ENCODE data around the gene SBF2. TPM values are rescaled to one million over a fixed set of nuclear protein-coding genes. Genes with fewer than 3 reads are reported as not detected.

The SBF2 gene
- total and polyA plus RNA-seq, 2 donors (not counting 3 experiments of a cell fraction or from before 2014, with no cell fraction given), result 15.4 to 42.4 TPM

DNA sequence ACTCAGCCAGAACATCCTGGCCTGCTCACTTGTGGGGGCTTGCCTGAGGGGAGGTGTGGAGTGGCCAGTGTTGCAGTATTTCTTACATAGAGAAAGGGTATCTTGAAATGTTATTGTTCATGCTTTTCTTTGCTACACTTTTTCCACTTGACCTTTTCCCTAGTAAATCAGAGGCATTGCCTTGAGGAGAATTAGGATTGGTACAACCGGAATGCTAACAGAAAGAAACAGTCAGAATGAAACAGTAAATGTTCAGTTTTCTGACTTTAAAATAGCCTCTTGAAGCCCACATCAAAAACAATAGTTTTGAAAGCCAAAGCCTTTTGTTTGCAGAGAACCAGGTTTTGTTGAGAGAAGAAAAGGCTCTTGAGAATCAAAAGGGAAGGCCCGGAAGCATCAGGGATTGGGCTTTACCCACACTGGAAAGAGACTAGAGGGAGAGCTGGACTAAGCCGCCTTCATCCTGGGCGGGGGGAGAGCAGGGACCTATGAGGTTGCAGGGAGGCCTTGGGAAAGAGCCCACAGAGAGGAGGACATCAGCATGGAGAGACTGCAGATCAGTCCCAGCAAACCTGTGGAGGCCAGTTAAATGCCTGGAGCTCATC lies 23.2 kb upstream of the SBF2 start:
- ChIA-PET POLR2A (interaction anchor here (0.6 to 1.3 kb wide), 2 partner anchors 11 to 13 kb away, joined by 4 to 5 read pairs; partner anchors contain the start of gene ADM), CTCF (interaction anchor here (1.0 to 3.1 kb wide), 5 partner anchors 8 to 53 kb away, joined by 3 to 15 read pairs (median 6); no protein-coding TSS in a partner anchor)
- Histone ChIP-seq H3K27me3 (ENCODE audit: control insufficient read depth in 2 of 2, insufficient read depth in 2 of 2, low read length in 2 of 2) (no peaks in the 10 kb centered on the region), H3K79me2 (ENCODE audit: control insufficient read depth, insufficient read depth, low read length) (no peaks in the 10 kb centered on the region), H3K36me3 (ENCODE audit: control insufficient read depth in 2 of 2, extremely low read depth in 1 of 2, insufficient read depth in 2 of 2, low read length in 2 of 2) (no peaks in the 10 kb centered on the region), H3K4me2 (ENCODE audit: insufficient read depth, low read length) (no peak overlapping the region), H3K27ac (ENCODE audit: insufficient read depth, low read depth, low read length) (no peak overlapping the region), H3K4me1 (ENCODE audit: control insufficient read depth, extremely low read depth, insufficient read depth, low read length) (no peaks in the 10 kb centered on the region), H2AFZ (ENCODE audit: low read depth, low read length) (no peak overlapping the region), H3K4me3 (replicated peaks in 1 of 3; ENCODE audit: insufficient read depth in 1 of 3, low read depth in 1 of 3, low read length in 3 of 3) (no peak overlapping the region), H3K9ac (replicated peaks; ENCODE audit: extremely low read depth, insufficient read depth, low read length) (no peak overlapping the region), H4K20me1 (replicated peaks; ENCODE audit: control insufficient read depth, extremely low read depth, insufficient read depth, low read length) (no peaks in the 10 kb centered on the region), H3K9me3 (replicated peaks; ENCODE audit: control insufficient read depth, insufficient read depth, low read length) (no peaks in the 10 kb centered on the region), H3K9me1 (replicated peaks; ENCODE audit: control insufficient read depth, extremely low read depth, insufficient read depth, low read length) (no peaks in the 10 kb centered on the region)
- BruUV-seq (replicated peaks), result no TSS peak
- dilution Hi-C loops (cut with MboI; ENCODE audit: extremely low pct_ligation_motif_present, low sequenced_read_pairs) (no loop called here), intact Hi-C loops (cut with micrococcal nuclease) (no loop called here)
- peak; percentile 28 for DNase-seq (ENCODE audit: low read depth, low spot score)
- TF ChIP-seq EZH2 (IDR thresholded peaks at IDR 0.05; ENCODE audit: borderline replicate concordance, low read depth, low read length, severe bottlenecking) (no peak), JUN (IDR thresholded peaks at IDR 0.05; ENCODE audit: borderline replicate concordance, insufficient read depth, insufficient read length, low read depth) (no peak), POLR2AphosphoS5 (IDR thresholded peaks at IDR 0.05; ENCODE audit: insufficient read depth, low read depth, low read length) (no peak), FOS (IDR thresholded peaks at IDR 0.05; ENCODE audit: borderline replicate concordance, insufficient read depth, low read length) (no peak), GATA2 (IDR thresholded peaks at IDR 0.05; ENCODE audit: insufficient read depth, insufficient read length, low read depth, low read length) (no peak), MAX (IDR thresholded peaks at IDR 0.05; ENCODE audit: insufficient read depth, insufficient read length) (no peak), POLR2A (IDR thresholded peaks at IDR 0.05; ENCODE audit: low read depth, low read length) (no peak), MYC (IDR thresholded peaks at IDR 0.05; ENCODE audit: low read depth, low read length) (no peak)
- TF ChIP-seq, protein P1, sequence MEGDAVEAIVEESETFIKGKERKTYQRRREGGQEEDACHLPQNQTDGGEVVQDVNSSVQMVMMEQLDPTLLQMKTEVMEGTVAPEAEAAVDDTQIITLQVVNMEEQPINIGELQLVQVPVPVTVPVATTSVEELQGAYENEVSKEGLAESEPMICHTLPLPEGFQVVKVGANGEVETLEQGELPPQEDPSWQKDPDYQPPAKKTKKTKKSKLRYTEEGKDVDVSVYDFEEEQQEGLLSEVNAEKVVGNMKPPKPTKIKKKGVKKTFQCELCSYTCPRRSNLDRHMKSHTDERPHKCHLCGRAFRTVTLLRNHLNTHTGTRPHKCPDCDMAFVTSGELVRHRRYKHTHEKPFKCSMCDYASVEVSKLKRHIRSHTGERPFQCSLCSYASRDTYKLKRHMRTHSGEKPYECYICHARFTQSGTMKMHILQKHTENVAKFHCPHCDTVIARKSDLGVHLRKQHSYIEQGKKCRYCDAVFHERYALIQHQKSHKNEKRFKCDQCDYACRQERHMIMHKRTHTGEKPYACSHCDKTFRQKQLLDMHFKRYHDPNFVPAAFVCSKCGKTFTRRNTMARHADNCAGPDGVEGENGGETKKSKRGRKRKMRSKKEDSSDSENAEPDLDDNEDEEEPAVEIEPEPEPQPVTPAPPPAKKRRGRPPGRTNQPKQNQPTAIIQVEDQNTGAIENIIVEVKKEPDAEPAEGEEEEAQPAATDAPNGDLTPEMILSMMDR (IDR thresholded peaks at IDR 0.05; ENCODE audit: extremely low read depth in 1 of 2, insufficient read depth in 1 of 2, low read depth in 1 of 2, low read length in 2 of 2), result no peak
- no peak for FAIRE-seq
